GM18517 (cell line): Measurements from ENCODE around the gene MCCD1.
A peak's percentile ranks its signal among the peaks of the same experiment; 100 is the strongest.
"Not testable (repeated sequence)": the region's sequence is repeated elsewhere in the genome, so short reads cannot be mapped to it uniquely, and the experiment has no call there.

Experiments used
- ATAC-seq: cut with Tn5 transposase; IDR thresholded peaks from one replicate; pipeline ENCODE4 v1.9.1; 2021; ENCODE audit warnings: mild to moderate bottlenecking, moderate library complexity; ENCODE audit not compliant: unreplicated experiment

MCCD1 gene

DNA sequence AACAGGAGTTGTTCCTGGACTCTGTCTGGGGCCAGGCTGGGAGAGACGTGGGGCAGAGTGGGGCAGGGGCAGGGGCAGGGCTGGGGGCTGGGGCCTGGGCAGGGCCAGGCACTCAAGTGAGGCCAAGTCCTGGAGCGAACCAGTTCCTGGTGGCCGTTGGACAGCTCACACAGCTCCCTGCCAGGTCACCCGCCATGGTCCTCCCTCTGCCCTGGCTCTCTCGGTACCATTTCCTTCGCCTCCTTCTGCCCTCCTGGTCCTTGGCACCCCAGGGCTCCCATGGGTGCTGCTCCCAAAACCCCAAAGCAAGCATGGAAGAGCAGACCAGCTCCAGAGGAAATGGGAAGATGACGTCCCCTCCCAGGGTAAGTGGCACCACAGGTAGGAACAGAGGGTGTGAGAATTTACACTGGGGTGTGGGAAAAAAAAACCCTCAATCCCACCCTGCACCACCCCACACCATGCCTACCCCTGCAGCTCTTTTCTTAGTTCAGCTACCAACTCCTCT is at the start of gene MCCD1:
TSS of gene MCCD1 (plus strand) at position 142 of the 508 bp plus-strand sequence. CDS start at position 195, 53 bp downstream.
- no peak for ATAC-seq

- ATAC-seq: no peak
Observed at GRCh38 chr6:31479151-31479932, 49.4 kb upstream of the MCCD1 start.

DNA sequence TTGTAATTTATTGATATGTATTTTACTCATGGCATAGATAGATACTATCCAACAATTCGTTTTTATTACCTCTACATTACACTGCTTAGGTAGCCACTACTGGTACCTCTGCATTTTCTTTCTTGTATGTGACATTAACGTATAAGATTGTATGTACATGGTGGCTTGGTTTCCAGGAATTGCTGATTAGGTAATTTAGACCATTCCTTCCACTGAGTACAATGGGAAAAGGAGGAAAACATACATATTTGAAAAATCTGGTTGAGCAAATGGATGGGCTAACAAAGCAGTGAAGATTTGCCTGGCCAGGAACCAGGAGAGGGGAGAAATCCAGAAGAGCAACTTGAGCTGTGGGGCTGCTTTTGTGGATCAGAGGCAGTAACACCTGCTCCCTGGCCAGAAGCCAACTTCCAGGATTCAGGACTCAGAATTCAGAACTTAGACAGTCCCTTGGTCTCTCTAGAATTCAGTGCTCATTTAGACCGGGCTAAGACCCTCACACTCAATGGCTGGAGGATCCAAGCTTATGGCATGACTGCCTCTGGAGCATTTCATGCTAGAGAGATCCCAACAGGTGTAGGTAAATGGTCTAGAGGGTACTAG is 48.7 kb upstream of the MCCD1 start:
- no peak for ATAC-seq

DNA sequence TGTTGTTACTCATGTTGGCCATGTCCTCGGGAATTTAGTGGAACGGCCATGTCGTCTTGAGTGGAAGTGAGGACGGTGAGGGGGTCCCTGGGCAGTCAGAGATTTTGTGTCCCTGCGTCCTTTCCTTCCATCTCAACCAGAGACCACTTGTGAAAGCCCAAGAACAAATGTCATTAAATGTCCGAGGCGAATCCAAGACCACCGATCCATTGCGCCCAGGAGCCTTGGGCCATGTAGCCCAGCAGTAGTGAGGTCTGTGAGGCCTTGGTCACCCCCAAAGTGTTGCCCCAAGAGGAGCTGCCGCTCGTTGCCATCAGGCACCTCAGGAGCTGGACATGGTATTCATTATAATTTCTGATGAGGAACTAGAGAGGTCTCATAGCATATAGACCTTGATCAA is 48.2 kb upstream of the MCCD1 start:
- ATAC-seq: no peak

DNA sequence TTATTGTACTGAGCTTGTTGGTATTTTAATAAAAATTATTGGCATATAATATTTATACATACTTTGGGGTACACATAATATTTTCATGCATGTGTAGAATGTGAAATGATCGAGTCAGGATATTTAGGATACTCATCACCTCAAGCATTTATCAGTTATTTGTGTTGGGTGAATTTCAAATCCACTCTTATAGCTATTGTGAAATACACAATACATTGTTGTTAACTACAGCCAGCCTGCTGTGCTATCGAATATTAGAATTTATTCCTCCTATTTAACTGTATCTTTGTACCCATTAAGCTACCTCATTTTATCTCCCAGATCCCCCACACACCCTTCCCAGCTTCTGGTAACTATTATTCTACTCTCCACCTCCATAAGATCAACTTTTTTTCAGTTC is 45.4 kb upstream of the MCCD1 start:
- no peak for ATAC-seq

DNA sequence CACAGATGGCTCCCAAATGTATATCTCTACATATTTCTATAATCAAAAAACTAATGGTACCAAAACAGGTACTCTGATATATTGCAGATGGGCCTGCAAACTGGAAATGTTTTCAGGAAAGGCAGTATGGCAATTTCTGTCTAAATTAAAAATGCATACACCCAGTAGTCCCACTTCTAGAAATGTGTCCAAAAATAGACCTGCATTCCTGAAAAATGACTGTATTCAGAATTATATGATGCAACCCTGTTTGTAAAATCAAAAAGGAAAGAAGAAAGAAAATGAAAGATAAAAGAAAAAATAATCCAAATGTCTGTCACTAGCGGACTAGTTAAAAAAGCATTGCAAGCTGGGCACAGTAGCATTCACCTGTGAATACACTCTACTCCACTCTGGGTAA is 43.7 kb upstream of the MCCD1 start:
- ATAC-seq: no peak

- ATAC-seq: not testable (repeated sequence)
Observed at GRCh38 chr6:31486065-31486837, 42.5 kb upstream of the MCCD1 start.

- not testable (repeated sequence) for ATAC-seq
Observed at GRCh38 chr6:31487674-31488073, 41.1 kb upstream of the MCCD1 start.

DNA sequence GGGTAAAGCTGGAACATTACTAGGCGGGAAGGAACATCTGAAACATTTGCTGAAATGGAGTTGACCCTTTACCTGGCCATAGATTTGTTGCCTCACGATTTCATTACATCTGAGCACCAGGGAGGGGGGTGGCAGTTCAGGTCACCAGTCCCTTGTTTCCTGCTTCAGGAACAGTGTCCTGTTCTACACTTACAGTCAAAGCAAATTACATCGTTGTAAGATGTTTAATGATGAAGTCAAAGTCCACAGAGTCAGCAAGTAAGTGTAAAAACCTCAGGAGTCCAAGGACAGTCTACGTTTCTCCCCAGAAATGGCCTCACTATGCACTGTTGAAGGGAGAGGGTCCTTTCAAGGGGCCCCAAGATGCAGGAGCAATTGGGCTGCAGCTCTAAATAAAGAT is 39.7 kb upstream of the MCCD1 start:
- ATAC-seq: no peak

- ATAC-seq: no peak
Observed at GRCh38 chr6:31490115-31490873, 38.5 kb upstream of the MCCD1 start.

DNA sequence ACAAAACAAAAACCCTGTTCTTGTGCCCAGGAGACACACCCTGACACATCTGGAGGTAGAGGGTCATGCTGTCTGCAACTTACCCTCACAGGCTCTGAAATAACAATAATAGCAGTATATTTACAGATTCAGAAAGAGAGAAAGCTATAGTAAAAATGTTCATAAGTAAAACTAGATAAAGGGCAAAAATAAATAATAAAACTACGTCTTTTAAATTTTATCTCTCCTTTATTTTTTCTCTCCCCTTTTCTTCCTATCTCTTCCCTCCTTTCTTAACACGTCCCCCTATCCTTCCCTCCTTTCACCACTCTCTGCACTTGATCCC is 35.2 kb upstream of the MCCD1 start:
- ATAC-seq: not testable (repeated sequence)

DNA sequence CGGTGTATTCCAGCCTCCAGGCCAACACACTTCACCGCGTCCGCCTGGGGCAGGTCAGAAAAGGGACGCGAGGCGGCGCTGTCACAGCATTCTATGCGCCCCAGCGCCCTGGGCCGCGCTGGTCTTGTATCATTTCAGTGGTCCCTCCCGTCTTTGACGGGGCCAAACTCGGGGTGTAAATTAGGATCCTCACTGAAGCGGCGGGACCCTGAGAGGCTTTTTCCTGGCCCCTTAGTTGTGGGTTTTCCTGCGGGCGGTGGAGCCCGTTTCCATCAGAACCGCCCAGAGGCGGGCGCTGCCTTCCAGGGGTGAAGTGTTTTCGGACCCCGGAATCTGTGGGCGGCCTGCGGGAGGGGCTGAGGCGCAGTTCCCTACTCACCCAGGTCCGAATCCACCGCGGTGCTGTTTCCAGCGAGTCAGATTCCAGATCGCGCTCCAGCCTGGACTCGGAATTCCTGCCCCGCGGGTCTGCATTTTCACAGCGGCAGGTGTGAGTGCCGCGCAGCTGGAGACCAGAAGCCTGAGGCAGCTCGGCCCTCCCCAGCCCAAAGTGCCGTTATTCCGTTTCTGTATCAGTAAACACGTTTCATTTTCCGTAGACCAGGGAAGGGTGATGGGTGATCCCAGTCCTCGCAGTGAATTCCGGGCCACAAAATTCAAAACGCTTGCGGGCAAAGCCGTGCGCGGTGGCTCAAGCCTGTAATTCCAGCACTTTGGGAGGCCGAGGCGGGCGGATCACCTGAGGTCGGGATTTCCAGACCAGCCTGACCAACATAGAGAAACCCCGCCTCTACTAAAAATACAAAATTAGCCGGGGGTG is 34.7 kb upstream of the MCCD1 start:
- peak; percentile 38 for ATAC-seq

DNA sequence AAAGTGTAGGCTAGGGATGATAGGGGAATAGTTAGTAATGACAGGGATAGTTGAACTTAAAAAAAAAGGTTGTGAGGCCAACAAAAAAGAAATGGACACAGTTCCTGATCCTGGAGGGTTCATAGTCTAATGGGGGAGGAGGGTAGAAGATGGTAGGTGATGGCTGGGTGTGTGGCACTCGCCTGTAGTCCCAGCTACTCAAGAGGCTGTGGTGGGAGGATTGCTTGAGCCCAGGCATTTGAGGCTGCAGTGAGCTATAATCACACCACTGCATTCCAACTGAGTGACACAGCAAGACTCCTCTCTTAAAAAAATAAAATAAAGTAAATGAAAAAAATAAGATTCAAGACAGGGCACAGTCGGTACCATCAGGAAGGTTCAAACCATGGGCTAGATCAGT is 33.2 kb upstream of the MCCD1 start:
- ATAC-seq: no peak

GRCh38 chr6:31496826-31497225 is 31.9 kb upstream of the MCCD1 start:
- ATAC-seq: not testable (repeated sequence)

- ATAC-seq: peak; percentile 42
Observed at GRCh38 chr6:31497531-31498476, 31.0 kb upstream of the MCCD1 start, which contains the start of gene MICB. TSS of gene MICB (plus strand) at chr6:31498145. CDS start at chr6:31498194, 49 bp downstream.

DNA sequence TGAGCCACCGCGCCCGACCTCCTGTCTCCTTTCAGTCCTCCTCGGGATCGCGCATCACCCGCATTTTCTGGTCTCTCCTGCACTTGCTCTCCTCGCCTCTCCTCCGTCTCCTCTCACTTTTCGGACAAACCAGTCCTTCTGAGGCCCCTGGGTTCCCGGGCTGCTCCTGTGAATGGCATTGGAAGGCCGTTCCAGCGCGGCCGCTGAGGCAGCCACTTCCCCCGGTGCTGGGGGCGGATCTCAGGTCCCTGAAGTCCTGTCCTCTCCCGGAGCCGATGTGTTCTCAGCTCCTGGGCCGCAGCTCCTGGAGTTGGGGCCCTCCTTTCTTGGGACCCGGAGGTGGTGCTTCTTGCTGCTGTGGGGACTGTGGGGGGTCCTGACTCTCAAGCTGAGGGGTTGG is 30.0 kb upstream of the MCCD1 start:
- ATAC-seq: no peak

- not testable (repeated sequence) for ATAC-seq
Observed at GRCh38 chr6:31499648-31500047, 29.1 kb upstream of the MCCD1 start.

- ATAC-seq: no peak
Observed at GRCh38 chr6:31502586-31502985, 26.2 kb upstream of the MCCD1 start.

- not testable (repeated sequence) for ATAC-seq
Observed at GRCh38 chr6:31509036-31509435, 19.7 kb upstream of the MCCD1 start.
